GM08714 (cell line): ENCODE data around the gene KCNN1.
A peak's percentile ranks its signal among the peaks of the same experiment; 100 is the strongest.

Source experiments
- H3K4me3 ChIP-seq: fragments of 200-500 bp; sonication (Bioruptor generic); 2 replicates; pipeline ENCODE4 v1.5.1; 2014; ENCODE audit warnings: mild to moderate bottlenecking, low read length, inconsistent platforms
- ZNF274 ChIP-seq: IDR thresholded peaks from 2 replicates; pipeline ENCODE4 v1.6.1; 2012; ENCODE audit warnings: mild to moderate bottlenecking, low read depth, low read length

The KCNN1 gene

DNA sequence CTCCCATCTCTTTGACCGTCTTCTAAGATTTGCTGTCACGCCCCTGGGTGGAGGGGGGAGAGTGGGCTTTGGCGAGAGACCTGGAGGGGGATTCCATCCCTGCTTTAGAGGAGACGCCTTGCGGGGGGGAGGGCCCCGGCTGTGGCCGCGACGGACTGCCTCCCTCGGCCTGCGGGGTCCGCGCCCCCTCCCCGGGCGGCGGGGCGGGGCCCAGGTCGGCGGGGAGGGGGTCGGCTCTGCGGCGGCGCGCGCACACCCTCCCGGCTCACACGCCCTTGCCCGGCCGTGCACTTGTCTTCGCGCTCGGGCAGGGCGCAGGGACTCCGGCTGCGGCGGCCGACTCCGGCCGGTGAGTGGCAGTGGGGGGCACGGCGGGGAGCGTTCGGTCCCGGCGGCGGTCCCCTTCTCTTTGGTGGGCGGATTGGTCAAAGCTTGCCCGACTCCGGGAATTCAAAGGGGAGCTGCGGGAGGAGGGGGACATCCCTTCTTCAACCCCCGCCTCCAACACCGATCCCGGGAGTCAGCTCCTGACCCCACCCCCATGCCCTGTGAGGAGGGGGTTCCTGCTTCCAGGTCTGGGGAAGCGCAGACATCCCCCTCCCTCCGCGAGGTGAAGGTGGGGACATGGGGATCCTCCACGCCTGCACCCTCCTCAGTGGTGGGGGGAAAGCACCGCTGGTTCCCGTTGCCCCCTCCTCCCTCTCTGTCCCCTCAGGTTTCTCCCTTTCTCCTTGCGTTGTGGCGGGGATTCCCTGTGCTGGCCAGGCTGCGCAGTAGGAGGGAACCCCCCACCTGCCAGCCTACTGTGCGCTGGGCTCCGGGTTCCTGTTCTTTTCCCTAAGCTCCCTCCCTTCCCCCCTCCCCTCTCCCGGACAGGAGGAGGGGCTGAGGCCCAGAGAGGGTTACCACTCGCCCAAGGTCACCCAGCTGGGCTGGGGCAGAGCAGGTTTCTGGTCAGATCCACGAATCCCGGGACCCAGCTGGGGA, 14.6 kb upstream of the KCNN1 start:
- H3K4me3 ChIP-seq = peak overlapping the region; percentile 44; the same call in 1 of the 2 replicates
- TF ChIP-seq ZNF274 = no peak

- H3K4me3 ChIP-seq = no peak overlapping the region
- no peak for TF ChIP-seq ZNF274
Measured at GRCh38 chr19:17953316-17953801, 13.5 kb upstream of the KCNN1 start.

GRCh38 chr19:17953869-17954268, 13.0 kb upstream of the KCNN1 start:
- no peak for TF ChIP-seq ZNF274
- H3K4me3 ChIP-seq = no peak overlapping the region

DNA sequence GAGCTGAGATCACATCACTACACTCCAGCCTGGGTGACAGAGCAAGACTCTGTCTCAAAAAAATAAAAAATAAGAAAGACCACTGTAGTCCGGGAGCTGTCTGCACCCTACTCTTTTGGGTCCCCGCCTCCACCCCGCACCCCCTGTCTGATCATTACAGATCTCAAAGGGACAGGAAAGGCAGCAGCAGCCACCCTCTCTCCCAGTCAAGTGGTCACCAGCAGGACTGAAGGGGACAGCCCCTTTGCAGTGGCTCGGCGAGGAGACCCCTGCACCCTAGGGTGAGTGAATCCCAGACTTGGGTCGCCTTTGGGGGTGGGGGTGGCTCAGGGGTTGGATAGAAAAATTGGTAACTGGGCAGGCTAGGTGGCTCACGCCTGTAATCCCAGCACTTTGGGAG, 12.5 kb upstream of the KCNN1 start:
- TF ChIP-seq ZNF274 = no peak
- H3K4me3 ChIP-seq = no peak overlapping the region

- no peak overlapping the region for H3K4me3 ChIP-seq
Measured at GRCh38 chr19:17957149-17957849, 9.6 kb upstream of the KCNN1 start.

GRCh38 chr19:17957885-17958284, 9.0 kb upstream of the KCNN1 start:
- no peak overlapping the region for H3K4me3 ChIP-seq
- no peak for TF ChIP-seq ZNF274

More at GRCh38 chr19:17957149-17957849, 9.6 kb upstream of the KCNN1 start:
- TF ChIP-seq ZNF274 = no peak

DNA sequence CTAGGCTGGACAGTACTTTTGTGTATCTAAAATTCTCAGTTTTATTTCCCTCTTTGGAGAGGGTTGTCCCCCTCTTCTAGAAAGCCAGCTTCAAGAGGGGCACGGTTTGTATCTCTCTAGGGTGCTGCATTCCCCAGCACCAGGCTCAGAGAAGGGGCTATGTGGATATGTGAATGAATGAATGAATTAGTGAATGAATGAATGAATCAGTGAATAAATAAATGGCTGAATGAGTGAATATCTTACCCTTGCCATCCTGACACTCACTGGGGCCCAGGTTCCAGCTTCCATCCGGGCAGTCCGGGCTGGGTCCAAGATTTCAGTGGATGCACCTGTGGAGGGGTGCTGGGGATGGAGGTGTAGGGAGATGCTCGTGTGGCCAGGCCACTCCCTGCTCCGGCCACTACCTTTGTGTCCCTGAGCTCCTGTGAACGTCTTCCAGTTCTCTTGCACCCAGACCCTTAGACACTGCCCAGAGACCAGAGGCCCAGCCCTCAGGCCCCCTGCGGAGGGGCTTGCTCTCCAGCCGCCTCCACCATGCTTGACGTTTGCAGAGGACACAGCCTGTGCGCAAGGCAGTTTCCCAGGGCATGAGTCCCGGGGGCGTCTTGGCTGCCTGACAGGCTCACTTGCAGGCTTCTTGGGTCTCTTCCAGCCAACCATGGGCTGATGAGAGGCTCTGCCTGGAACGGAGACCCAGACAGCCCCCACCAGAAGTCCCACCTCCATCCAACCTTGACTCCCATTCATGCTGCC, 2.8 kb upstream of the KCNN1 start:
- no peak for TF ChIP-seq ZNF274
- no peak overlapping the region for H3K4me3 ChIP-seq

DNA sequence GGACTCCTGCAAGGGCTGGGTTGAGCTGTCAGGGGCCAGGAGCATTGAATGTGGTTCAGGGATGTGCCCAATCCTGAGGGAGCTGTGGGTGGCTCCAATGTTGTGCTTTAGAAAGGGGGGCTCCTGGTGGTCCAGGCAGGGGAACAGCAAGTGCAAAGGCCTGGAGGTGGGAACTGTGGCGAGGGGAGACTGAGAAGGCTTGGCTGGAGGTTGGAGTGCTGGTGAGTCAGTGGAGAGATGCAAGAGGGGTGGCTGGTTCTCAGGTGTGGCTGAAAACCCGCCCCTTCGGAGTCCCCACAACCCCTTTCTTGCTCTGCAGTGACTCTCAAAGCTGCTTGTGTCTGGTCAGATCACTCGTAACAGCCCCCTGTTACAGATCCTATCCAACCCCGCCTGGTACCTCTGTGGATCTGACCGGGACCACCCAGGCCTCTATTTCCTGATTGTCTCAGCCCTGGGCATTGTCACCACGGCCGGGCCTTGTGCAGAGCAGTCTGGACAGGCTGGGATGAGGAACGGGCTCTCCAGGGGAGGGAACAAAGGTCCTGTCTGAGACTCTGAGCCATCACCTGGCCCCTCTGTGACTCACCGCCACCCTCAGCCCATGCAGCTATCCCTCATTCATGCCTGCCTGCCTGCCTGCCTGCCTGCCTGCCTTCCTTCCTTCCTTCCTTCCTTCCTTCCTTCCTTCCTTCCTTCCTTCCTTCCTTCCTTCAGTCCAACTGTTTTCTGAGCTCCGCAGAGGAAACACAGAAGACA, 1.4 kb upstream of the KCNN1 start:
- no peak for TF ChIP-seq ZNF274
- no peak overlapping the region for H3K4me3 ChIP-seq

- H3K4me3 ChIP-seq = no peak overlapping the region
- no peak for TF ChIP-seq ZNF274
Measured at GRCh38 chr19:17966129-17966483, 801 bp upstream of the KCNN1 start.

DNA sequence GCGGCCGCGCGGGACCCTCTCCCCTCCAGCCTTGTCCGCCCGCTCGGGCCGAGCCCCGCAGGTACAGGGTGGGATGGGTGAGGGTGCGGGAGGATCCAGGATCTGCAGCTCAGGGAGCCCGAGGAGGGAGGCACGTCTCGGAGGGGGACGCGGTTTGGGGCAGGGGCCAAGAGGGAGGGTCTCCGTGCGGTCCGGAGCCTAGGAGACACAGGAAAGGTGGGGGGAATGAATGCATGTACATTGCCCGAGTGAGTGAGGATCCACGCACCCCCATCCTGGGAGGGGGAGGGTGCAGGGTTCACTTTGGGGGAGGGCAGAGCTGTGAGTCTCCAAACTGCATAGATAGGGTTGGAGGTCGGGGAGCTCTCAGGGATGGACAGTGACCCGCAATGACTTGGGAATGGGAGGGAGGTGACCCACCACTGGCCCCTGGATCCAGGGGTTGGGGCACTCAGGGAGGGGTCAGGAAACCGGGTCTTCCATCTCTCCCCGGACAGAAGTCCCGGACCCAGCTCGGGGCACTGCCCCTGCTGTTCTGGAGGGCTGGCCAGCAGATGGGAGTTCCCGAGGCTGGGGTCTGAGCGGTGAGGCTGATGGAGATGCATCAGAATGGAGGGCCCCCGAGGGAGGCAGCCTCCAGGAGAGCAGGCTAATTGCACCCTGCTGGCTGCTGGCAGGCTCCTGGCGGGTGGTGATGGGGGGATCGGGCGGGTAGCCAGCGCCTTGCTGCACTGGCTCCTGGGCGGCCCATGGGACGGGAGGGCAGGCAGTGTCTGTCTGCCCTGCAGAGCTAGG, 547 bp downstream of the KCNN1 start:
- TF ChIP-seq ZNF274 = no peak
- H3K4me3 ChIP-seq = no peak overlapping the region

DNA sequence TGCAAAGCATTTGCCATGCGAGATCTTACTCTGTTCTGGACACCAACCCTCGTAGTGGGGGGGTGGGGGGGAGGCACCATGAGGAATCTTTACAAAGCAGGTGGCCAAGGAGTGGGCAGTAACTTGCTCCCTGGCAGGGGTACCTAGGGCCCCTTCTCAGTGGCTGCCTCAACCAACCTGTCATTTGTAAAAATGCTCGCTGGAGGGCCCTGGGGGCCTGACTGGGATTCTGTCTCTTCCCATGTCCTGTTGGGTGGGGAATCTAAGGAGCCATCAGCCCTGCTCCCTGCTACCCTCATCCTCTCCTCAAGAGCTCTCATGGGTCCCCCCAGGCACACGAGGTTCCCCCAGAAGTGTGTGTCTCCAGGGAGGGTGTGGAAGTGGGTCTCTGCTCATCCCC, 1.5 kb downstream of the KCNN1 start:
- H3K4me3 ChIP-seq = no peak overlapping the region
- TF ChIP-seq ZNF274 = no peak

DNA sequence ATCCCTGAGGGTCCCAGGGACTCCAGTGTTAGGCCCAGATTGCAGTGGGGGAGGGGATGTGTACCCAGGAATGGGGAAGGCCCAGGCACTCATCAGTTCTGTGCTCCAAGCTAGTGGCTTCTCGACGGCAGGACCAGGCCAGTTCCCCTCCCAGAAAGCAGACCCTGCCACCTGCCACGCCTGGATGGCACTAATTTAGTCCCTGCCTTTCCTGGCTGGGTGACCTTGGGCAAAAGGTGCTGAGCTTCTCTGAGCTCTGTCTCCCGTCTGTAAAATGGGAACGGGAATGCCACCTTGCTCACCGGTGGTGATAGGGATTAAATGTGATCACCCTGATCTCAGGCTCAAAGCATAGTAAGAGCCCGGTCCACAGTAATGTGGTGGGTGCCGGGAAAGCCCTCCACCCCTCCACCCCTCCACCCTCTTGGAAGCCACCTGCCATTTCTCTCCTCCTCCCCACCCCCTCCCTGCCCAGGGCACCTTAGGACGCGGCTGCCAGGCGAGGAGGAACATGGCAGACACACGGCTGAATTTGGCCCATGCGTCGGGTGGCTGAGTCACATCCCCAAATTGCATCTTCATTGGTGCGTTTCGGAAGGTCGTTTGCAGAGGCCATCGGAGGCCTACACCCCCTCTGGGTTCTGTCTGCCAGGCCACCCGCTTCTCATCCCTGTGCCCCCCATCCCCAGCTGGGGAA, 2.3 kb downstream of the KCNN1 start:
- H3K4me3 ChIP-seq = no peak overlapping the region
- TF ChIP-seq ZNF274 = no peak

GRCh38 chr19:17972230-17972629, 5.3 kb downstream of the KCNN1 start:
- TF ChIP-seq ZNF274 = no peak
- H3K4me3 ChIP-seq = no peak overlapping the region
